ENCODE data around the gene SYF2. TPM values are rescaled to one million over a fixed set of nuclear protein-coding genes. Genes with fewer than 3 reads are reported as not detected.

Gene SYF2
- polyA plus RNA-seq, 1 of the 3 experiments (the other 2 are of a cell fraction): 31.1 TPM

DNA sequence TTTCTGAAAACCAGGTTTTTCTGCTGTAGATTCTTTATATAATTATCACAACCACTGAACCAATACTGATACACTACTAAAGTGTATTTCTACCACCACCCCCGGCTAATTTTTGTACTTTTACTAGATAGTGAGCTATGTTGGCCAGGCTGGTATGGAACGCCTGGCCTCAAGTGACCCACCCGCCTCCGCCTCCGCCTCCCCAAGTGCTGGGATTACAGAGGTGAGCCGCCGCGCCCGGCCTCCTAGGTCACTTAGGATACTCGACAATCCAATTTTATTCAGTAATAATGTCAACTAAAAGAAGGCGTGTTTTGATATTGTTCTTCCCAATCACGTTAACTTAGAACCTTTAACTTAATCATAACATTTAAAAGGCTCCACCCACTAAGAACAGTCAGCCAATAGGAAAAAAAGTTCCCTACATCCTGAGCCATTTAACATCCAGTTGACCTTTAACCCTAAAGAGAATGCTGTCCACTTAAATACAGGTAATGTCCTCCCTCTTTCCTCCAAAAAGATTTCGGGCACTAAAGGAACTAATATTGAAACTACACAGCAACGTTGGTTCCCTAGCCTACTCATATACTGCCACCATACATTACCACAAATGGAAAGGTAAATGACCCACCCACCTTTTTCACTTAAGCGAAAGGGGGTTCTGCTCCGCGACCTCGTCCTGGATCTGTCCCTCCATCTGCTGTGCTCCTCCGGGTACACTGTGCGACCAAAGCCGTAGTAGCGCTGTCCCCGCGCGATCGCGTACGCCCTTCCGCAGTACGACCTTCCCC is 13.7 kb upstream of the SYF2 start:
- Histone ChIP-seq H3K79me2 (ENCODE audit: insufficient read depth) (peaks cover 63% of the 10 kb centered on the region), H3K27me3 (ENCODE audit: insufficient read depth) (no peaks in the 10 kb centered on the region), H3K9ac (peak overlapping the region; percentile 99), H3K4me3 (ENCODE audit: low read depth in 2 of 2, low read length in 1 of 2) (peak overlapping the region; percentile 86 to 96), H3K36me3 (replicated peaks in 1 of 2; ENCODE audit: control insufficient read depth in 1 of 2, insufficient read depth in 2 of 2, low read length in 1 of 2) (peaks cover 40 to 56% of the 10 kb centered on the region in 2 experiments), H3K4me2 (peak overlapping the region; percentile 95), H2AFZ (ENCODE audit: low read depth) (no peak overlapping the region), H3K9me3 (no peaks in the 10 kb centered on the region), H3F3A (replicated peaks; ENCODE audit: insufficient read depth) (peaks cover 28% of the 10 kb centered on the region), H3K9me2 (no peaks in the 10 kb centered on the region), H3K27ac (ENCODE audit: low read depth in 2 of 2, low read length in 1 of 2) (peak overlapping the region; percentile 98 to 99; a peak in 3 of 4 replicates), H3K4me1 (ENCODE audit: control insufficient read depth in 1 of 2, insufficient read depth in 2 of 2, low read depth in 1 of 2, low read length in 1 of 2) (peaks cover 11 to 20% of the 10 kb centered on the region in 2 experiments; a peak in 3 of 4 replicates), H4K20me1 (ENCODE audit: insufficient read depth) (peaks cover 34% of the 10 kb centered on the region)
- ChIA-PET CTCF (interaction anchor here (0.8 to 2.1 kb wide), 2 partner anchors 12 to 14 kb away, joined by 3 to 9 read pairs; partner anchors contain the start of gene SYF2), POLR2A (interaction anchor here (1.2 kb wide), 1 partner anchor 14 kb away, joined by 9 read pairs; the partner anchor contains the start of gene SYF2)
- no peak for TF ChIP-seq ELF1 (IDR thresholded peaks at IDR 0.05)
- 0 out of 2 replicates have a peak, but pooled peaks have one; percentile 15 for TF ChIP-seq RXRA (IDR thresholded peaks at IDR 0.05; ENCODE audit: borderline replicate concordance, low read depth)
- DNase-seq: peak; percentile 55
- 15% methylated on average over 27 of the region's 30 CpGs for WGBS (ENCODE audit: low lambda C conversion rate)

DNA sequence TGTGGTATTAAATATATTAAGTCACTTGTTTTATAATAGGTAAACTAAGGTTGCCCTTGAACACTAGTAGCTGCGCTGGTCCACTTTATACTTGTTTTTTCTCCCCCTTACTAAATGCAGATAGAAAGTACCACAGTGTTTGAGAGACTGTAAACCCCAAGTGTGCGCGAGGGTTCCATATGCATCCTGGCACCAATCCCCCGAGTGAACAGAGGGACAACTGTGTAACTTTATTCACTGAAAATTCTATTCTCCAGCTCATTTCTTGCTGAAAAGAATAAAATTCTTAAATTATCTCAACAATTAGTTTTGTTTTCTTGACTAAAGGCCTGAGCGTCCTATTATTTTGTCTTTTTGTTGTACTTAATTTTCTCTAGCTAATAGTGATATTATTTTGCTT is 13.1 kb upstream of the SYF2 start:
- TF ChIP-seq ELF1 (IDR thresholded peaks at IDR 0.05) (no peak), POLR2AphosphoS5 (IDR thresholded peaks at IDR 0.05; ENCODE audit: low read depth, low read length) (no peak), RXRA (IDR thresholded peaks at IDR 0.05; ENCODE audit: borderline replicate concordance, low read depth) (no peak), RCOR1 (IDR thresholded peaks at IDR 0.05; ENCODE audit: low read length) (no peak), SMC3 (IDR thresholded peaks at IDR 0.05; ENCODE audit: low read depth, low read length) (no peak), JUND (IDR thresholded peaks at IDR 0.05) (no peak), TAF1 (IDR thresholded peaks at IDR 0.05; ENCODE audit: borderline replicate concordance, low read depth, low read length) (no peak), SIN3A (IDR thresholded peaks at IDR 0.05; ENCODE audit: borderline replicate concordance, low read depth, low read length) (no peak), GATA2 (CRISPR knock-in tag; IDR thresholded peaks at IDR 0.05) (no peak), NRF1 (IDR thresholded peaks at IDR 0.05; ENCODE audit: low read depth, low read length) (no peak), YY1 (IDR thresholded peaks at IDR 0.05; ENCODE audit: low read depth) (no peak), CHD2 (IDR thresholded peaks at IDR 0.05; ENCODE audit: low read length, partially characterized antibody) (no peak), TCF12 (IDR thresholded peaks at IDR 0.05) (no peak), EZH2phosphoT487 (IDR thresholded peaks at IDR 0.05; ENCODE audit: borderline replicate concordance, low read depth) (no peak)
- TF ChIP-seq, protein P1, sequence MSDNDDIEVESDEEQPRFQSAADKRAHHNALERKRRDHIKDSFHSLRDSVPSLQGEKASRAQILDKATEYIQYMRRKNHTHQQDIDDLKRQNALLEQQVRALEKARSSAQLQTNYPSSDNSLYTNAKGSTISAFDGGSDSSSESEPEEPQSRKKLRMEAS (IDR thresholded peaks at IDR 0.05; ENCODE audit: low read depth): no peak
- TF ChIP-seq, protein P2, sequence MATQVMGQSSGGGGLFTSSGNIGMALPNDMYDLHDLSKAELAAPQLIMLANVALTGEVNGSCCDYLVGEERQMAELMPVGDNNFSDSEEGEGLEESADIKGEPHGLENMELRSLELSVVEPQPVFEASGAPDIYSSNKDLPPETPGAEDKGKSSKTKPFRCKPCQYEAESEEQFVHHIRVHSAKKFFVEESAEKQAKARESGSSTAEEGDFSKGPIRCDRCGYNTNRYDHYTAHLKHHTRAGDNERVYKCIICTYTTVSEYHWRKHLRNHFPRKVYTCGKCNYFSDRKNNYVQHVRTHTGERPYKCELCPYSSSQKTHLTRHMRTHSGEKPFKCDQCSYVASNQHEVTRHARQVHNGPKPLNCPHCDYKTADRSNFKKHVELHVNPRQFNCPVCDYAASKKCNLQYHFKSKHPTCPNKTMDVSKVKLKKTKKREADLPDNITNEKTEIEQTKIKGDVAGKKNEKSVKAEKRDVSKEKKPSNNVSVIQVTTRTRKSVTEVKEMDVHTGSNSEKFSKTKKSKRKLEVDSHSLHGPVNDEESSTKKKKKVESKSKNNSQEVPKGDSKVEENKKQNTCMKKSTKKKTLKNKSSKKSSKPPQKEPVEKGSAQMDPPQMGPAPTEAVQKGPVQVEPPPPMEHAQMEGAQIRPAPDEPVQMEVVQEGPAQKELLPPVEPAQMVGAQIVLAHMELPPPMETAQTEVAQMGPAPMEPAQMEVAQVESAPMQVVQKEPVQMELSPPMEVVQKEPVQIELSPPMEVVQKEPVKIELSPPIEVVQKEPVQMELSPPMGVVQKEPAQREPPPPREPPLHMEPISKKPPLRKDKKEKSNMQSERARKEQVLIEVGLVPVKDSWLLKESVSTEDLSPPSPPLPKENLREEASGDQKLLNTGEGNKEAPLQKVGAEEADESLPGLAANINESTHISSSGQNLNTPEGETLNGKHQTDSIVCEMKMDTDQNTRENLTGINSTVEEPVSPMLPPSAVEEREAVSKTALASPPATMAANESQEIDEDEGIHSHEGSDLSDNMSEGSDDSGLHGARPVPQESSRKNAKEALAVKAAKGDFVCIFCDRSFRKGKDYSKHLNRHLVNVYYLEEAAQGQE (IDR thresholded peaks at IDR 0.05; ENCODE audit: low read depth, low read length): no peak
- TF ChIP-seq, protein P3, sequence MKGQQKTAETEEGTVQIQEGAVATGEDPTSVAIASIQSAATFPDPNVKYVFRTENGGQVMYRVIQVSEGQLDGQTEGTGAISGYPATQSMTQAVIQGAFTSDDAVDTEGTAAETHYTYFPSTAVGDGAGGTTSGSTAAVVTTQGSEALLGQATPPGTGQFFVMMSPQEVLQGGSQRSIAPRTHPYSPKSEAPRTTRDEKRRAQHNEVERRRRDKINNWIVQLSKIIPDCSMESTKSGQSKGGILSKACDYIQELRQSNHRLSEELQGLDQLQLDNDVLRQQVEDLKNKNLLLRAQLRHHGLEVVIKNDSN (IDR thresholded peaks at IDR 0.05; ENCODE audit: borderline replicate concordance, low read depth): no peak
- TF ChIP-seq, protein P4, sequence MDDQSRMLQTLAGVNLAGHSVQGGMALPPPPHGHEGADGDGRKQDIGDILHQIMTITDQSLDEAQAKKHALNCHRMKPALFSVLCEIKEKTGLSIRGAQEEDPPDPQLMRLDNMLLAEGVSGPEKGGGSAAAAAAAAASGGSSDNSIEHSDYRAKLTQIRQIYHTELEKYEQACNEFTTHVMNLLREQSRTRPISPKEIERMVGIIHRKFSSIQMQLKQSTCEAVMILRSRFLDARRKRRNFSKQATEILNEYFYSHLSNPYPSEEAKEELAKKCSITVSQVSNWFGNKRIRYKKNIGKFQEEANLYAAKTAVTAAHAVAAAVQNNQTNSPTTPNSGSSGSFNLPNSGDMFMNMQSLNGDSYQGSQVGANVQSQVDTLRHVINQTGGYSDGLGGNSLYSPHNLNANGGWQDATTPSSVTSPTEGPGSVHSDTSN (IDR thresholded peaks at IDR 0.05): no peak
- peaks cover 40 to 60% of the 10 kb centered on the region in 2 experiments for H3K36me3 ChIP-seq (replicated peaks in 1 of 2; ENCODE audit: control insufficient read depth in 1 of 2, insufficient read depth in 2 of 2, low read length in 1 of 2)
- peak overlapping the region; percentile 86 to 96 for H3K4me3 ChIP-seq (ENCODE audit: low read depth in 2 of 2, low read length in 1 of 2)
- H3K9me3 ChIP-seq: no peaks in the 10 kb centered on the region
- 63% methylated on average over 5 of the region's 5 CpGs for WGBS (ENCODE audit: low lambda C conversion rate)
- no peak for DNase-seq
- no peak overlapping the region for H2AFZ ChIP-seq (ENCODE audit: low read depth)
- H3K79me2 ChIP-seq (ENCODE audit: insufficient read depth): peaks cover 63% of the 10 kb centered on the region
- peaks cover 34% of the 10 kb centered on the region for H4K20me1 ChIP-seq (ENCODE audit: insufficient read depth)
- H3K4me2 ChIP-seq: peak overlapping the region; percentile 95
- H3K4me1 ChIP-seq (ENCODE audit: control insufficient read depth in 1 of 2, insufficient read depth in 2 of 2, low read depth in 1 of 2, low read length in 1 of 2): peaks cover 15 to 25% of the 10 kb centered on the region in 2 experiments; a peak in 3 of 4 replicates
- ChIA-PET POLR2A (interaction anchor here (1.2 kb wide), 1 partner anchor 13 kb away, joined by 9 read pairs; the partner anchor contains the start of gene SYF2), CTCF (interaction anchor here (0.7 to 2.1 kb wide), 4 partner anchors 12 to 313 kb away, joined by 3 to 9 read pairs (median 3); partner anchors contain the start of gene SYF2)
- no peaks in the 10 kb centered on the region for H3K9me2 ChIP-seq
- no peaks in the 10 kb centered on the region for H3K27me3 ChIP-seq (ENCODE audit: insufficient read depth)
- H3K9ac ChIP-seq: peak overlapping the region; percentile 99
- peaks cover 34% of the 10 kb centered on the region for H3F3A ChIP-seq (replicated peaks; ENCODE audit: insufficient read depth)
- peak overlapping the region in 1 of 2 experiments; percentile 99; a peak in 3 of 4 replicates for H3K27ac ChIP-seq (ENCODE audit: low read depth in 2 of 2, low read length in 1 of 2)
